Large intestine (tissue), 3 donors: ENCODE results near the gene GSK3A. TPM values are rescaled to one million over a fixed set of nuclear protein-coding genes. Genes with fewer than 3 reads are reported as not detected.

Experiments
- DNase-seq, 2 donors: peaks; one replicate each; pipeline versions ENCODE4 v3.0.0 to v3.0.0-alpha.2; 2013
- H3K27ac ChIP-seq: one replicate; pipeline ENCODE4 v1.5.1; 2013; ENCODE audit warnings: low read length
- H3K27me3 ChIP-seq: 2 replicates; pipeline ENCODE4 v1.6.1; 2013; ENCODE audit warnings: low read length; ENCODE audit not compliant: control insufficient read depth, insufficient read depth
- H3K36me3 ChIP-seq: 2 replicates; pipeline ENCODE4 v1.6.1; 2013; ENCODE audit warnings: low read length; ENCODE audit not compliant: control insufficient read depth, insufficient read depth
- H3K4me1 ChIP-seq: one replicate; pipeline ENCODE4 v1.6.1; 2013; ENCODE audit warnings: low read length; ENCODE audit not compliant: control insufficient read depth, insufficient read depth
- H3K4me3 ChIP-seq: one replicate; pipeline ENCODE4 v1.5.1; 2013; ENCODE audit warnings: low read length
- H3K9me3 ChIP-seq: one replicate; pipeline ENCODE4 v1.6.1; 2013; ENCODE audit warnings: mild to moderate bottlenecking, low read depth, low read length, moderate library complexity; ENCODE audit not compliant: control insufficient read depth
- WGBS: methylation state at CpG from one replicate; pipeline ENCODE4 v1.1.5; 2013; ENCODE audit warnings: low lambda C conversion rate; ENCODE audit not compliant: insufficient coverage; 5-methylcytosine and 5-hydroxymethylcytosine counted together
- polyA plus RNA-seq: library from polyadenylated mRNA; unstranded; fragments of 120-200 nt; gene quantifications from one replicate; pipeline ENCODE4 v1.2.1, GENCODE V29; 2013

The GSK3A gene
- polyA plus RNA-seq, 1 donor = 70.8 TPM

- peaks cover 54% of the 10 kb centered on the region for H3K36me3 ChIP-seq
- peaks cover 46% of the 10 kb centered on the region for H3K4me1 ChIP-seq
- H3K27ac ChIP-seq = no peak overlapping the region
- H3K4me3 ChIP-seq = no peak overlapping the region
- WGBS = no CpG with 5 or more reads among the region's 30 CpGs
- H3K27me3 ChIP-seq = no peaks in the 10 kb centered on the region
- no peaks in the 10 kb centered on the region for H3K9me3 ChIP-seq
- DNase-seq = no peak
Observed at GRCh38 chr19:42287017-42287826, 44.8 kb upstream of the GSK3A start.

- no CpG with 5 or more reads among the region's 13 CpGs for WGBS
- peaks cover 49% of the 10 kb centered on the region for H3K36me3 ChIP-seq
- no peaks in the 10 kb centered on the region for H3K9me3 ChIP-seq
- H3K27me3 ChIP-seq = no peaks in the 10 kb centered on the region
- no peak for DNase-seq
- no peak overlapping the region for H3K4me3 ChIP-seq
- no peak overlapping the region for H3K27ac ChIP-seq
- peaks cover 46% of the 10 kb centered on the region for H3K4me1 ChIP-seq
Observed at GRCh38 chr19:42286349-42287016, 44.1 kb upstream of the GSK3A start.

DNA sequence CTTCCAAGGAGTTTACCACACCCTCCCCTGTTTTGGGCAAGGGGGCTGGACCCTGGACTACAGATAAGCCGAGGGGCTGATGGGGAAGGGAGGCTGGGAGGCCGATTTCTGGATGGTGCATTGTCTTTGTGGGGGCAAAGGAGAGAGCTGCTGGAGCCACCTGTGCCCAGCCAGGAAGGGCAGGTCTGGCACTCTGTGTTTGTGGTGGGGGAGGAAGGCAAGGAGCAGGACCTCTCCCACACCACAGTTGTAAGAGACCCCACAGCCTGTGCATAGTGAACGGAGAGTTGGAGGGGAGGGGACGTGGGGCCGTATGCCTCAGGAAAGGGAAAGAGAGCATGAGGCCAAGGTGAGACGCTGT, 43.6 kb upstream of the GSK3A start:
- no peaks in the 10 kb centered on the region for H3K27me3 ChIP-seq
- peaks cover 45% of the 10 kb centered on the region for H3K4me1 ChIP-seq
- H3K36me3 ChIP-seq = peaks cover 44% of the 10 kb centered on the region
- H3K27ac ChIP-seq = no peak overlapping the region
- H3K4me3 ChIP-seq = no peak overlapping the region
- no peak for DNase-seq
- no peaks in the 10 kb centered on the region for H3K9me3 ChIP-seq
- no CpG with 5 or more reads among the region's 6 CpGs for WGBS

DNA sequence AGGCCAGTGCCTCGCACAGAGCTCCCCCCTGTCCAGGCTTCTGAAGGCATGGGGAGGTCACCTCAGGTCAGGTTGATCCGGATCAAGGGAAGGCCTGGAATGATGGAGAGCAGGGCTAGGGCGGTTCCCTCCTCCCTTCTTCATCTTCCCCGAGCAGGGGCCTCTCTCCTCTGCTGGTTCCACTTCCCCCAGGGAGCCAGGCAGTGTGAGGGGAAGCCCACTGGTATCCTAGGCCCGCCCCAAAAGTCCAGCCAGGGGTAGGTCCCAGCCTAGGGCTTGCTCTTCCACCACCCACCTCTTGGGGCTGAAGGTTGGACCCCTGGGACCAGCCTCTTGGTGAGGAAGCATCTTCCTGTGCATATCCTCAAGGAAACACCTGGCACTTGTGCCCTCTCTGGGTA, 43.1 kb upstream of the GSK3A start:
- Histone ChIP-seq H3K36me3 (peaks cover 39% of the 10 kb centered on the region), H3K4me1 (peaks cover 41% of the 10 kb centered on the region), H3K9me3 (no peaks in the 10 kb centered on the region), H3K27ac (no peak overlapping the region), H3K27me3 (no peaks in the 10 kb centered on the region), H3K4me3 (peak overlapping the region; percentile 73)
- DNase-seq = no peak
- no CpG with 5 or more reads among the region's 5 CpGs for WGBS

GRCh38 chr19:42284591-42285341, 42.4 kb upstream of the GSK3A start:
- DNase-seq = peak in 1 of 2 donors; percentile 25
- H3K4me3 ChIP-seq = peak overlapping the region; percentile 73
- H3K9me3 ChIP-seq = no peaks in the 10 kb centered on the region
- H3K36me3 ChIP-seq = peaks cover 32% of the 10 kb centered on the region
- peaks cover 39% of the 10 kb centered on the region for H3K4me1 ChIP-seq
- H3K27me3 ChIP-seq = no peaks in the 10 kb centered on the region
- 2% methylated on average over 7 of the region's 41 CpGs for WGBS
- H3K27ac ChIP-seq = peak overlapping the region; percentile 49

- Histone ChIP-seq H3K4me1 (peaks cover 45% of the 10 kb centered on the region), H3K4me3 (no peak overlapping the region), H3K27me3 (no peaks in the 10 kb centered on the region), H3K9me3 (no peaks in the 10 kb centered on the region), H3K27ac (no peak overlapping the region), H3K36me3 (peaks cover 25% of the 10 kb centered on the region)
- no CpG with 5 or more reads among the region's 76 CpGs for WGBS
- peak; percentile 65 to 89 for DNase-seq
Observed at GRCh38 chr19:42284066-42284501, 41.7 kb upstream of the GSK3A start.

GRCh38 chr19:42283188-42284065, 41.0 kb upstream of the GSK3A start:
- Histone ChIP-seq H3K4me1 (peaks cover 51% of the 10 kb centered on the region), H3K4me3 (peak overlapping the region; percentile 40), H3K36me3 (peaks cover 18% of the 10 kb centered on the region), H3K27ac (peak overlapping the region; percentile 92), H3K9me3 (no peaks in the 10 kb centered on the region), H3K27me3 (no peaks in the 10 kb centered on the region)
- DNase-seq = peak; percentile 96 to 98
- WGBS = 27% methylated on average over 3 of the region's 74 CpGs

DNA sequence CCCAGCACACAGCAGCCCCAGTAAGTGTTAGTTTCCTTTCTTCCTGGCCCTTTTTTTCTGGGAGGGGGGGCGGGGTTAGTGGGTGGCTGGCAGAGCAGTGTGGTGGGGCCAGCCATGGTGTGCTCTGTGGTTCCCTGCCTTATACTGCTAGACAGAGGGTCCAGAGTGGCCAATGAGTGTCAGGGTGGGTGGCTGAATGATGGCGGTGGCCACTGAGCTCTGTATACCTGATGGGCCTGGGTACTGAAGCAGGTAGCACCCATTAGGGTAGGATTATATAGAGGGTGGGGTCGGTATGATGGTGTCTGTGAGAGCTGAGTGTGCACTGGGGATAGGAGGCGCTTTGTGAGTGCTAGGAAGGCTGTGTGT, 40.4 kb upstream of the GSK3A start:
- no peak for DNase-seq
- Histone ChIP-seq H3K4me3 (no peak overlapping the region), H3K36me3 (peaks cover 12% of the 10 kb centered on the region), H3K27ac (peak overlapping the region; percentile 92), H3K4me1 (peaks cover 58% of the 10 kb centered on the region), H3K27me3 (no peaks in the 10 kb centered on the region), H3K9me3 (no peaks in the 10 kb centered on the region)
- WGBS = 54% methylated on average over 2 of the region's 4 CpGs

GRCh38 chr19:42281827-42282762, 39.7 kb upstream of the GSK3A start:
- no peaks in the 10 kb centered on the region for H3K27me3 ChIP-seq
- no peak overlapping the region for H3K4me3 ChIP-seq
- H3K27ac ChIP-seq = peak overlapping the region; percentile 83
- peak in 1 of 2 donors; percentile 37 for DNase-seq
- peaks cover 5% of the 10 kb centered on the region for H3K36me3 ChIP-seq
- H3K9me3 ChIP-seq = no peaks in the 10 kb centered on the region
- no CpG with 5 or more reads among the region's 7 CpGs for WGBS
- H3K4me1 ChIP-seq = peaks cover 64% of the 10 kb centered on the region
